GM12801 (cell line): ENCODE measurements around the gene RFTN1.

Experiments used
- CTCF ChIP-seq: IDR thresholded peaks from one replicate; pipeline ENCODE4 v1.5.1; 2011; ENCODE audit warnings: control low read depth; ENCODE audit not compliant: insufficient read length; ENCODE audit errors: extremely low read depth

RFTN1 gene

GRCh38 chr3:16364963-16365362, 148.5 kb downstream of the RFTN1 start:
- no peak for TF ChIP-seq CTCF

GRCh38 chr3:16364323-16364722, 149.2 kb downstream of the RFTN1 start:
- no peak for TF ChIP-seq CTCF

- TF ChIP-seq CTCF = no peak
Observed at GRCh38 chr3:16363636-16364035, 149.9 kb downstream of the RFTN1 start.

GRCh38 chr3:16362770-16363169, 150.7 kb downstream of the RFTN1 start:
- no peak for TF ChIP-seq CTCF

GRCh38 chr3:16361087-16361486, 152.4 kb downstream of the RFTN1 start:
- TF ChIP-seq CTCF = no peak

- TF ChIP-seq CTCF = no peak
Observed at GRCh38 chr3:16359331-16359730, 154.2 kb downstream of the RFTN1 start.

- TF ChIP-seq CTCF = no peak
Observed at GRCh38 chr3:16358336-16358735, 155.2 kb downstream of the RFTN1 start.
